ENCODE measurements around the gene KIF26A.
A peak's percentile ranks its signal among the peaks of the same experiment; 100 is the strongest.

The KIF26A gene

DNA sequence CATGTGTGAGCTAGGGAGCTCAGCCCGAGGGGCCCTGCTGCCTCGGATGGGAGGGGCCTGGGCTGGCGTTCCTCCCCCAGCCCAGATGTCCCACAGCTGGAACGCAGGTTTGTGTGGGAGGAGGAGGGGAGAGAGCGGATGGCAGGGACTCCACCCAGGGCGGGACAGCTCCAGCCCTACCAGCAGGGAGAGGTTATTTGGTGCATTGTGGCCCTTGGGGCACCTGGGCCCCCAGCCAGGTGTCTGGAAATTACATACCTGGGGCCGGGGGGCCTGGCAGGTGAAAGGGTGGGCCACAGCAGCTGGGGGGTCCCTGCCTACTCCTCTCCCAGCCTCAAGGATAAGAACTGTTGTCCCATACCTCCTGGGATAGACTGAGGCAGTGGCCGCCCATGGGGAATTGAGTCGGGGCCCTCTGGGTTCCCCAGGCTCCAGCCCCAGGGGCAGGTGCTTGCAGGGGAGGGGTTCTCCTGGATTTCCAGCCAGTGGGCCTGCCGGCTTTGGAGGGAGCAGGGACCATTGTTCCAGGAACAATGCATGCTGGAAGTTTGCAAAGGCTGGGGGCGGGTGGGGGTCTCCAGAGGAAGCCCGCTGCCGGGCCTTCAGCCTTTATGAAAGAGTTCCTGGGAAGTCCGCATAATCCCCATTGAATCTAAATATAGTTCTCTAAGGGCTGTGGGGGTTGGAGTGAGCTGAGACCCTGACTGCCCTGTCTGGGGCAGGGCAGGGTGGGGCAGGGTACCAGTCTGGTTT, 1.2 kb downstream of the KIF26A start:
- H3K4me3 ChIP-seq (ENCODE audit: low read depth, low read length): peak overlapping the region; percentile 57
- DNase-seq (ENCODE audit: low read depth): no peak
- TF ChIP-seq, protein P1, sequence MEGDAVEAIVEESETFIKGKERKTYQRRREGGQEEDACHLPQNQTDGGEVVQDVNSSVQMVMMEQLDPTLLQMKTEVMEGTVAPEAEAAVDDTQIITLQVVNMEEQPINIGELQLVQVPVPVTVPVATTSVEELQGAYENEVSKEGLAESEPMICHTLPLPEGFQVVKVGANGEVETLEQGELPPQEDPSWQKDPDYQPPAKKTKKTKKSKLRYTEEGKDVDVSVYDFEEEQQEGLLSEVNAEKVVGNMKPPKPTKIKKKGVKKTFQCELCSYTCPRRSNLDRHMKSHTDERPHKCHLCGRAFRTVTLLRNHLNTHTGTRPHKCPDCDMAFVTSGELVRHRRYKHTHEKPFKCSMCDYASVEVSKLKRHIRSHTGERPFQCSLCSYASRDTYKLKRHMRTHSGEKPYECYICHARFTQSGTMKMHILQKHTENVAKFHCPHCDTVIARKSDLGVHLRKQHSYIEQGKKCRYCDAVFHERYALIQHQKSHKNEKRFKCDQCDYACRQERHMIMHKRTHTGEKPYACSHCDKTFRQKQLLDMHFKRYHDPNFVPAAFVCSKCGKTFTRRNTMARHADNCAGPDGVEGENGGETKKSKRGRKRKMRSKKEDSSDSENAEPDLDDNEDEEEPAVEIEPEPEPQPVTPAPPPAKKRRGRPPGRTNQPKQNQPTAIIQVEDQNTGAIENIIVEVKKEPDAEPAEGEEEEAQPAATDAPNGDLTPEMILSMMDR (conservative IDR thresholded peaks at IDR 0.05; ENCODE audit: low read depth, low read length): no peak

DNA sequence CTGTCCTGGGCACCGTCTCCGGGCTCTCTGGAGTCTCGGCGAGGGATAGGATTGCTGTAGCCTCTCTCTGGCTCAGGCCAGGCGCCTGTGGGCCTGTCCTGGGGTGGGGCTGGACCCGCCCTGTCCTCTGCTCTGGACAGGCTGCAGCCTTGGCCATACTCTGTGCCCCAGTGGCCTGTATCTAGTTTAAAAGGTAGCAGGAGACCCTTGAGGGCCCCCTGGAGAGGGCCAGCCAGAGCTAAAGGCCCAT, 1.8 kb downstream of the KIF26A start:
- DNase-seq (ENCODE audit: low read depth): no peak
- H3K4me3 ChIP-seq (ENCODE audit: low read depth, low read length): no peak overlapping the region
- TF ChIP-seq, protein P1 (conservative IDR thresholded peaks at IDR 0.05; ENCODE audit: low read depth, low read length): no peak

DNA sequence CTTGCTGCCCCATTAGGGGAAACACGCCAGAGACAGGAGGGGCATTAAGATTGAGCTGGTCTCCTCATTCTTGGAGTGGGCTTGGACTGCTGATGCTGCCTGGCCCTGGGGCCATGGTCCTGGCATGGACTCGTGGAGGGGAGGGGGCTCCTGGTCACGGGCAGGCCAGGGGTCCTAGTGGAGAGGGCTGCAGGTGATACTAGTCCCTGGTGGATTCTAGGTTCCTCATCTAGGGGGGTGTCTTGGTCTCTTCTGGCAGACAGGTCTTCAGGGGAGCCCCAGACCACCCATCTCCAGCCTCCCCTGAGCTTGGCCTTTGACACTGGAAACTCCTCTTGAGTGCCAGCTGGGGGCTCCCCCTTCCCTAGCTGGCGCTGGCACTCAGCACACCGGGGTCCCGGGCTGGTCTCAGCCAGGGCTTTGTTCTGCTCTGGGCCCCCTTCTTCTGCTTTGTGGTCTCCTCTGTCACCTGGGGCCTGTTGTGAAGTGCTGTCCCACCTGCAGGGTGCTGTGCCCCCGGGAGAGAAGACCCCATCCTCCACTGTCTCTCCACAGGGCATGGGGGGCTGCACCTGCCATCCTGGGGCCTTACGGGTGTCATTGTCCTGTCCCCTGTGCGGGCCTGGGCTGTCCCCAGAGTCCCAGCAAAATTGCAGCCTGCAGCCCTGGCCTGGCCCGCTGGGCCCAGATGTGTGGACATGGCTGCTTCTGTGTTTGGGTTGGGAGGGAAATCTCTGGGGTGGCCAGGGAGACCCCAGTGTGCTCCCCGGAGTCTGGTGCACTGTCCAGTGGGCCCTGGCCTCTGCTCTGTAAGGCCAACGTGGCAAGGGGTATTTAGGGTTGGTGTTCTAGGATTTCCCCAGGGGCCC, 2.3 kb downstream of the KIF26A start:
- no peak for DNase-seq (ENCODE audit: low read depth)
- TF ChIP-seq, protein P1 (conservative IDR thresholded peaks at IDR 0.05; ENCODE audit: low read depth, low read length): no peak
- no peak overlapping the region for H3K4me3 ChIP-seq (ENCODE audit: low read depth, low read length)

DNA sequence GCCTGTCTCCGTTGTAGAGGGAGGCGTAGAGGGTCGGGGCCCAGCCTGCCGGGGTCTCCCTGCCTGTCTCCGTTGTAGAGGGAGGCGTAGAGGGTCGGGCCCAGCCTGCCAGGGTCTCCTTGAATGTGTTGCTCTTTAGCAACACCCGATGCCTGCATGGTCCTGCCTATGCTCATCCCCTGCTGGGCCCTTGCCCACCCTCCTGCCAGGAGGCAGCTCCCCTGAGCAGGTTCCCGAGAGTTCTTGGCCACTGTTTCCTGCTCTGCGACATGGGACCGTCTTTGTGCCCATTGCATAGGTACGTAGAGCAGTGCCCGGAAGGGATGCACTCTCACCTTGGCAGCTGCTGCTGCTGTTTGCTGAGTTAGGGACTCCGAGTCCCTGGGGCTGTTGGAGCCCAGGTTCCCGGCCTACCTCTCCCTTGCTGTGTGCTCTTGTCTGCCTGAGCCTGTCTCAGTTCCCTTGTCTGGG, 3.3 kb downstream of the KIF26A start:
- no peak overlapping the region for H3K4me3 ChIP-seq (ENCODE audit: low read depth, low read length)
- no peak for DNase-seq (ENCODE audit: low read depth)
- TF ChIP-seq, protein P1 (conservative IDR thresholded peaks at IDR 0.05; ENCODE audit: low read depth, low read length): no peak

DNA sequence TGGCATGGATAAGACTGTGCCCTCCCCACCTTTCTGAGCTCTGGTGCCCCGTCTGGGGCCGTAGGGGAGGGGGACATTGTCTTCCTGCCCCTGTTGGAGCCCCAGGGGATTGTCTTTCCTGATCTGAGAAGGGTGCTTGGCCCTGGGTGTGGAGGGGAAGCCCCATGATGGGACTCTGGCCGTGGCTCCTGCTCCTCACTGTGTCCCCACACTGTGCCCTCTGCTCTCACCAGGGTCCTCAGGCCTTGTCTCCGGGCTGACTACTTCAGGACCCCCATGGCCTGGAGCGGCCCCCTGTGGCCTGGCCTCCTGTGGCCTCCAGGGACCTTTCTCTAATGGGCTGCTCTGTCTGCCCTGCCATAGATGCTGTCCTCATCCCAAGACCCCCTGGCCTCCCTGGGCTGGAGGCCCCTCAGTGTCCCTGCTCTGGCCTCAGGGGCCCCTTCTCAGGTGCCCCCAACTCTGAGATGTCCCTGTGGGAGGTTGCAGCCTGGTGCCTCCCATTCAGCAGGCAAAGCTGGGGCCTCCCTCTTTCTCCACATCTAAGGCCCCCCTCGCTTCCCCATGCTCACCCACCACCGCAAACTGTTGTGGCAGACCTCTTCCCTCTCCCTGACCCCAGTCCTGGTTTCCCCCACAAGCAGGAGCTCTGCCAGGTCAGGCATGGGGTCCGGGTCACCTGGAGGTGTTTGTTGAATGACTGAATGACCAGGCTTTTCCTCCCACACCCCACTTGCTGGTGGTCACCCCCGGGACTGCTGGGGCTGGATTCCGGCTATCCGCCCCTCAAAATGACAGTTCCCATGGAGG, 4.0 kb downstream of the KIF26A start:
- H3K4me3 ChIP-seq (ENCODE audit: low read depth, low read length): no peak overlapping the region
- DNase-seq (ENCODE audit: low read depth): no peak

DNA sequence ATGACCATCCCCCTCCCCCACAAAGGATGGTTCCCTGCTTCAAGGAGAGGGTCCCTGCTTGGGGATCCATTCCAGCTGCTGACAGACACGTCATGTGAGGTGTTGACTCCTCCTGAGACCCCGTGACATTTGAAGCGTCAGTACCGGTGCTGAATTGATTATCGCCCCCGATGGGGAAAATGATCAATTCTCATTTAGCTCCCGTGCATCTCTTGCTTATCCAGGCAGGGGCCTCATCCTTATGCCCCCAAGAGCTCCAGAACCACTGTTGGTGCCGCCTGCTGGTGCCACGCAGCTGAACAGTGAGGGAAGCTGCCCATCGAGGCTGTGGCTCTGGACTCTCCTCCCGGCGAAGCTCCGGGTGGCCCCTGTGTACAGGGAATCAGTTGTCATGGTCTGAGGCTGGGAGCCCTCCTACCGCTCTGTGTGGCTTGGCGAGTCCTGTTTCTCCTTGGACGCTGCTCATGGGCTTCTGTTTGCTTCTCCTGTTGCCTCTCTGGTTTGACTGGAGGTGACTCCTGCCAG, 4.6 kb downstream of the KIF26A start:
- TF ChIP-seq, protein P1 (conservative IDR thresholded peaks at IDR 0.05; ENCODE audit: low read depth, low read length): no peak
- no peak overlapping the region for H3K4me3 ChIP-seq (ENCODE audit: low read depth, low read length)
- no peak for DNase-seq (ENCODE audit: low read depth)

More for the DNA sequence above, 4.0 kb downstream of the KIF26A start:
- TF ChIP-seq, protein P1 (conservative IDR thresholded peaks at IDR 0.05; ENCODE audit: low read depth, low read length): no peak

All from choroid plexus epithelial cell (primary cell).